CD4-positive, alpha-beta memory T cell (primary cell): ENCODE results near the gene SEH1L. TPM values are rescaled to one million over a fixed set of nuclear protein-coding genes. Genes with fewer than 3 reads are reported as not detected.

Source experiments
- CTCF ChIA-PET: fragments of 350-600 bp; sonication (Branson Sonifier 250); formaldehyde crosslinking; loops from one replicate; lab custom pipeline; 2021; ENCODE audit warnings: inconsistent platforms; ENCODE audit not compliant: partially characterized antibody; lab: Charles Lee
- POLR2A ChIA-PET: fragments of 350-600 bp; sonication (Branson Sonifier 250); formaldehyde crosslinking; loops from one replicate; lab custom pipeline; 2021; ENCODE audit not compliant: partially characterized antibody; lab: Charles Lee
- DNase-seq, 5 donors: peaks; one replicate each; pipeline versions ENCODE4 v3.0.0 to v3.0.0-alpha.2; 2020 to 2022; ENCODE audit warnings: mixed read lengths in 1 of 5
- H3K27ac ChIP-seq: one replicate; pipeline ENCODE4 v1.7.0; 2013; ENCODE audit warnings: low read depth, low read length
- H3K27me3 ChIP-seq: 2 replicates; pipeline ENCODE4 v1.7.0; 2013; ENCODE audit warnings: mild to moderate bottlenecking, low read length, moderate library complexity; ENCODE audit not compliant: insufficient read depth
- H3K36me3 ChIP-seq: 2 replicates; pipeline ENCODE4 v1.7.0; 2013; ENCODE audit warnings: mild to moderate bottlenecking, low read length, moderate library complexity; ENCODE audit not compliant: insufficient read depth
- H3K4me1 ChIP-seq: 2 replicates; pipeline ENCODE4 v1.7.0; 2013; ENCODE audit warnings: mild to moderate bottlenecking, low read length, moderate library complexity; ENCODE audit not compliant: insufficient read depth
- H3K4me3 ChIP-seq, 2 donors: one replicate each; pipeline ENCODE4 v1.7.0; 2013; ENCODE audit warnings: low read length in 2 of 2, mild to moderate bottlenecking in 1 of 2
- H3K9me3 ChIP-seq, 2 donors: one replicate each; pipeline ENCODE4 v1.7.0; 2013; ENCODE audit warnings: low read length in 2 of 2, control low read depth in 1 of 2; ENCODE audit not compliant: control insufficient read depth in 1 of 2
- H3K27ac Mint-ChIP-seq, 7 donors: one replicate each; pipeline ENCODE4 v1.8.0; 2020 to 2021; ENCODE audit warnings: mixed read lengths in 7 of 7, mild to moderate bottlenecking in 6 of 7, inconsistent platforms in 3 of 7, moderate library complexity in 3 of 7
- H3K27me3 Mint-ChIP-seq, 2 donors: one replicate each; pipeline ENCODE4 v1.8.0; 2020 to 2021; ENCODE audit warnings: mixed read lengths in 2 of 2
- H3K36me3 Mint-ChIP-seq, 2 donors: one replicate each; pipeline ENCODE4 v1.8.0; 2020 to 2021; ENCODE audit warnings: mixed read lengths in 2 of 2, inconsistent platforms in 1 of 2, mild to moderate bottlenecking in 1 of 2
- H3K4me1 Mint-ChIP-seq, 4 donors: one replicate each; pipeline ENCODE4 v1.8.0; 2020 to 2021; ENCODE audit warnings: mixed read lengths in 4 of 4, mild to moderate bottlenecking in 1 of 4
- H3K4me3 Mint-ChIP-seq, 8 donors: one replicate each; pipeline ENCODE4 v1.8.0; 2020 to 2021; ENCODE audit warnings: mixed read lengths in 8 of 8, mild to moderate bottlenecking in 7 of 8, moderate library complexity in 6 of 8, inconsistent platforms in 3 of 8
- H3K9me3 Mint-ChIP-seq, 8 donors: one replicate each; pipeline ENCODE4 v1.8.0; 2020 to 2021; ENCODE audit warnings: mixed read lengths in 8 of 8, mild to moderate bottlenecking in 5 of 8, inconsistent platforms in 3 of 8, moderate library complexity in 1 of 8
- intact Hi-C: fragments of 100-400 bp; cut with micrococcal nuclease; formaldehyde crosslinking; loops from one replicate; pipeline ENCODE4 v1.15.1; 2023
- polyA plus RNA-seq, 2 donors: library from polyadenylated mRNA; unstranded; fragments of 300-500 nt; fragmentation: Illumina TruSeq; gene quantifications; one replicate each; pipeline ENCODE4 v1.2.3, GENCODE V29; 2021
- total RNA-seq, 2 experiments: library from RNA; stranded (reverse); gene quantifications; one replicate each; pipeline ENCODE4 v1.2.3, GENCODE V29; 2021

Gene SEH1L
- total and polyA plus RNA-seq, 4 experiments from 2014 or later: 27.6 to 31.3 (median 29.3) TPM

DNA sequence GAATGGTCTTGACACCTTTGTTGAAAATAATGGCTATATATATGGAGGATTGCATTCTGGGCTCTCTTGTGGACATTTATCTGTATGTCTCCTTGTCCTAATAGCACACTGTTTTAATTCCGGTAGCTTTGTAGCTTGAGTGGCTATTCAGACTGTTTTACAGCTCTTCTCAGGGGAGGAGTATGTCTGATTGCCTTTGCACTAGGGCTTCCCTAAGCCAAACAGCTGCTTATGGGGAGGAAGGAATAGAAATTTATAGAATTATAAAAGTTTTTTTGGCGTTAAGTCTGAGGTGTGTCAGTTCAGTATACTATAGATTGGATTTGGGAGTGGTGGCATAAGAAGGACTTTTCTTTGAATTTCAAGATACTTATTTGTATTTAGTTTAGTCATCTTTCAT, 12.6 kb downstream of the SEH1L start:
- POLR2A ChIA-PET: no interaction called here
- H3K27ac Mint-ChIP-seq: no peak overlapping the region
- Histone ChIP-seq H3K36me3 (peaks cover 12% of the 10 kb centered on the region), H3K4me3 (no peak overlapping the region), H3K9me3 (no peaks in the 10 kb centered on the region), H3K27ac (no peak overlapping the region), H3K4me1 (no peaks in the 10 kb centered on the region), H3K27me3 (no peaks in the 10 kb centered on the region)
- CTCF ChIA-PET: interaction anchor here (1.1 kb wide), 1 partner anchor 199 kb away, joined by 3 read pairs; no protein-coding TSS in a partner anchor
- H3K9me3 Mint-ChIP-seq: no peaks in the 10 kb centered on the region
- H3K36me3 Mint-ChIP-seq: peaks cover 40 to 48% of the 10 kb centered on the region in 2 donors
- DNase-seq: no peak
- H3K4me1 Mint-ChIP-seq: peaks cover 0 to 13% (median 9%) of the 10 kb centered on the region in 4 donors
- no peaks in the 10 kb centered on the region for H3K27me3 Mint-ChIP-seq
- H3K4me3 Mint-ChIP-seq: no peak overlapping the region
- intact Hi-C loops: no loop called here

DNA sequence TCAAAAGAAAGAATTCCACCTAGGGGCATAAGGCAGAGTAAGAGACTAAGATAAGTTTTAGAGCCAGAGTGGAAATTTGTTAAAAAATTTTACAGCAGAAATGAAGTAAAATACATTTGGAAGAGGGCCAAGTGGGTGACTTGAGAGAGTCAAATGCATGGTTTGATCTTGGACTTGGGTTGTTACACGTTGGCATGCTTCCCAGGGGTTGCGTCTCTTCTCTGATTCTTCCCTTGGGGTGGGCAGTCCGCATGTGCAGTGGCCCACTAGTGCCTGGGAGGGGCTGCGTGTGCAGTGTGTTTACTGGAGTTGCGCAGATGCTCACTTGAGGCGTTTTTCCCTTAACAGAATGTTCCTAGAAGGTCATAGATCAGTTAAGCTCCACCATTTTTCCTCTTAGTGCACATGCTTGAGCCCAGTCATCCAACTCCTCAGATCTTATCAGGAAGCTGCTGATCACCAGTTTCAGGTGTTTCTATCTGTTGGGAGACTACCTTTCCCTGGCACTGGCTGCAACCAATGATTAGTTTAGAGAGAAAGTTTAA, 13.1 kb downstream of the SEH1L start:
- no peak overlapping the region for H3K4me3 Mint-ChIP-seq
- no peaks in the 10 kb centered on the region for H3K27me3 Mint-ChIP-seq
- H3K4me1 Mint-ChIP-seq: peaks cover 0 to 13% (median 9%) of the 10 kb centered on the region in 4 donors
- DNase-seq: no peak
- ChIA-PET CTCF (interaction anchor here (1.1 kb wide), 1 partner anchor 198 kb away, joined by 3 read pairs; no protein-coding TSS in a partner anchor), POLR2A (no interaction called here)
- Histone ChIP-seq H3K4me1 (no peaks in the 10 kb centered on the region), H3K36me3 (peaks cover 12% of the 10 kb centered on the region), H3K4me3 (no peak overlapping the region), H3K9me3 (no peaks in the 10 kb centered on the region), H3K27me3 (no peaks in the 10 kb centered on the region), H3K27ac (no peak overlapping the region)
- no peaks in the 10 kb centered on the region for H3K9me3 Mint-ChIP-seq
- peaks cover 42 to 50% of the 10 kb centered on the region in 2 donors for H3K36me3 Mint-ChIP-seq
- intact Hi-C loops: no loop called here
- H3K27ac Mint-ChIP-seq: no peak overlapping the region

DNA sequence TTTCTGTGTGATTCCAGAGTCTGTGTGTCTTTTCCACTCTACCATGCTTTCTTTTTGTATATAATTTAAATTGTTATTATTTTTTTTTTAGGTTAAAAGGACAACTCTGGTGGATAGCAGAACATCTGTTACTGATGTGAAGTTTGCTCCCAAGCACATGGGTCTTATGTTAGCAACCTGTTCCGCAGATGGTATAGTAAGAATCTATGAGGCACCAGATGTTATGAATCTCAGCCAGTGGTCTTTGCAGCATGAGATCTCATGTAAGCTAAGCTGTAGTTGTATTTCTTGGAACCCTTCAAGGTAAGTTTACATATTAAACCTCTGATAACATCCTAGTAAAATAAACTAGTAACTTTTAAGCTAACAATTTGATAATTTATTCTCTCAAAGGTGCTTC, 15.3 kb downstream of the SEH1L start:
- H3K9me3 ChIP-seq: no peaks in the 10 kb centered on the region
- H3K36me3 ChIP-seq: peaks cover 12% of the 10 kb centered on the region
- no peak overlapping the region for H3K27ac ChIP-seq
- no peak overlapping the region for H3K4me3 ChIP-seq
- Mint-ChIP-seq H3K4me3 (no peak overlapping the region), H3K36me3 (peaks cover 47 to 57% of the 10 kb centered on the region in 2 donors), H3K9me3 (no peaks in the 10 kb centered on the region), H3K27me3 (no peaks in the 10 kb centered on the region), H3K4me1 (peaks cover 0 to 14% (median 9%) of the 10 kb centered on the region in 4 donors), H3K27ac (no peak overlapping the region)
- ChIA-PET POLR2A (interaction anchor here (1.0 kb wide), 1 partner anchor 15 kb away, joined by 3 read pairs; no protein-coding TSS in a partner anchor), CTCF (interaction anchor here (0.9 to 1.6 kb wide), 2 partner anchors 22 to 29 kb away, joined by 3 to 5 read pairs; no protein-coding TSS in a partner anchor)
- no peaks in the 10 kb centered on the region for H3K27me3 ChIP-seq
- no peaks in the 10 kb centered on the region for H3K4me1 ChIP-seq
- DNase-seq: no peak
- intact Hi-C loops: no loop called here

DNA sequence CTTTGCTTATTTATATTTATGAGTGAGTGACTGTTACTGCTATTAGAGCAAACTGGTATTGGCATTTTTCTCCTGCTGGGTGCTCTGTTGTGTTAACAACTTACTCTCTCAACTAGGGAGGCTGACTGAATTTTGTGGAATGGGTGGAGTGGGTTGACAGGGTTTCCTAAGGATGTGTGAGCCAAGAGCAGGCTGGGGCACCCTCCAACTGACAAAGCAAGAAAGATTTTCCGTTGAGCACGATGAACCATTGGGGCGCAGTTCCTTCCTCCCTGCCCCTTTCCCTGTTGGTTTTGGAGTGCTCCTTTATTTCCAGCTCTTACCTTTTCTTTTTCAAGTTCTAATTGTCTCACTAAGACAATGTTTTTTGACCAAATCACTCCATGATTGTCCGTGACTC, 20.3 kb downstream of the SEH1L start:
- intact Hi-C loops: no loop called here
- H3K27ac ChIP-seq: no peak overlapping the region
- Mint-ChIP-seq H3K4me1 (peaks cover 0 to 17% (median 11%) of the 10 kb centered on the region in 4 donors), H3K27ac (peak overlapping the region in 1 of 7 donors; percentile 37), H3K36me3 (peaks cover 49 to 56% of the 10 kb centered on the region in 2 donors), H3K9me3 (no peaks in the 10 kb centered on the region), H3K4me3 (no peak overlapping the region), H3K27me3 (no peaks in the 10 kb centered on the region)
- no peak for DNase-seq
- ChIA-PET POLR2A (no interaction called here), CTCF (no interaction called here)
- no peaks in the 10 kb centered on the region for H3K9me3 ChIP-seq
- H3K36me3 ChIP-seq: peaks cover 15% of the 10 kb centered on the region
- no peak overlapping the region for H3K4me3 ChIP-seq
- no peaks in the 10 kb centered on the region for H3K4me1 ChIP-seq
- H3K27me3 ChIP-seq: no peaks in the 10 kb centered on the region

DNA sequence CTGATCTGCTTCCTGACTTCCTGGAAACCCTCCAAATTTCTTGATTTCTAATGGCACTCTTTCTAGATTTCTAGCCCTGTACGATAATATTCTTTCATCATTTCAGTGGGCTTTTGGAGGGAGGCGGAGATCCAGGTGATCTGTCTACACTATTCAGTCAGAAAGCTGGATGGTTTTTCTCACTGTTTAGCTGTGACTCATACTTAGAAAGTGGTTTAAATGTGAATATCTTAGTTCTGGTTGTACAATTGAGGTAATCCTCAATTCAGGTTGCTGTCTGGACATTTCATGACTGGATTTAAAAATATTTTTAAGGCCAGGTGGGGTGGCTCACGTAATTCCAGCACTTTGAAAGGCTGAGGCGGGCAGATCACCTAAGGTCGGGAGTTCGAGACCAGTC, 20.8 kb downstream of the SEH1L start:
- DNase-seq: no peak
- ChIA-PET POLR2A (no interaction called here), CTCF (no interaction called here)
- peaks cover 15% of the 10 kb centered on the region for H3K36me3 ChIP-seq
- H3K4me1 Mint-ChIP-seq: peaks cover 0 to 17% (median 9%) of the 10 kb centered on the region in 4 donors
- no peak overlapping the region for H3K4me3 Mint-ChIP-seq
- intact Hi-C loops: no loop called here
- H3K4me1 ChIP-seq: no peaks in the 10 kb centered on the region
- H3K36me3 Mint-ChIP-seq: peaks cover 45 to 52% of the 10 kb centered on the region in 2 donors
- no peaks in the 10 kb centered on the region for H3K27me3 ChIP-seq
- no peak overlapping the region for H3K4me3 ChIP-seq
- no peaks in the 10 kb centered on the region for H3K27me3 Mint-ChIP-seq
- no peak overlapping the region for H3K27ac Mint-ChIP-seq
- no peaks in the 10 kb centered on the region for H3K9me3 ChIP-seq
- H3K27ac ChIP-seq: no peak overlapping the region
- no peaks in the 10 kb centered on the region for H3K9me3 Mint-ChIP-seq

DNA sequence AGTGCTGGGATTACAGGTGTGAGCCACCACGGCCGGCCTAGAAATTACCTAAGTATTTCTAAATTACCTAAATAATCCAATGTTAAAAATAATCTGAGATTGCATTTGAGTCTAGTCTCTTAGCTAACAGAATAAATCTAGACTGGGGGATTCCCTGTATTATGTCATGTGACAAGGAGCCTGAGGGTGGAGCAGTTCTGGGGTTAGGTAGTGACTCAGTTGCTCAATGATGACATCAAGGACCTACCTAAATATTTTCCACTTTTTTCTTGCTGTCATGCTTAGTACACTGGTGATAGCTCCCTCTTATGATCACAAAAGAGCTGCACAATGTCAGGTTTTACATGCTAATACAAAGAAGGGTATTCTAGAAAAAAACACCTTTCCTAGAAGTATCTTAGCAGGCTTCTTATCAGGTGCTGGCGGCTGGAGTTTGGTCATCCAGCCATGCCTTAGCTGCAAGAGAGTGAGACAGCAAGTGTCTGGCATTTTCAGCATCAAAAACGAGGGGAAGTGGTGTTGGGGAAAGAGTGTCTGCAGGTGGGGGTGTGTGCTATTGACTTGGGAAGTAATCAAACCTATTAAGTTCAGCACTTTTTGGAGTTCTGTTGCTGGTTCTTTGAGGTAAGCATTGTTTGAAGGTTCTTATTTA, 25.9 kb downstream of the SEH1L start:
- Mint-ChIP-seq H3K27me3 (no peaks in the 10 kb centered on the region), H3K27ac (peak overlapping the region in 4 of 7 donors; percentile 2 to 65 (median 16)), H3K36me3 (peaks cover 35 to 52% of the 10 kb centered on the region in 2 donors), H3K9me3 (no peaks in the 10 kb centered on the region), H3K4me1 (peaks cover 0 to 14% (median 8%) of the 10 kb centered on the region in 4 donors), H3K4me3 (no peak overlapping the region)
- Histone ChIP-seq H3K36me3 (peaks cover 28% of the 10 kb centered on the region), H3K27me3 (no peaks in the 10 kb centered on the region), H3K27ac (no peak overlapping the region), H3K4me3 (no peak overlapping the region), H3K4me1 (no peaks in the 10 kb centered on the region), H3K9me3 (no peaks in the 10 kb centered on the region)
- intact Hi-C loops: no loop called here
- no peak for DNase-seq
- POLR2A ChIA-PET: no interaction called here
- CTCF ChIA-PET: no interaction called here

DNA sequence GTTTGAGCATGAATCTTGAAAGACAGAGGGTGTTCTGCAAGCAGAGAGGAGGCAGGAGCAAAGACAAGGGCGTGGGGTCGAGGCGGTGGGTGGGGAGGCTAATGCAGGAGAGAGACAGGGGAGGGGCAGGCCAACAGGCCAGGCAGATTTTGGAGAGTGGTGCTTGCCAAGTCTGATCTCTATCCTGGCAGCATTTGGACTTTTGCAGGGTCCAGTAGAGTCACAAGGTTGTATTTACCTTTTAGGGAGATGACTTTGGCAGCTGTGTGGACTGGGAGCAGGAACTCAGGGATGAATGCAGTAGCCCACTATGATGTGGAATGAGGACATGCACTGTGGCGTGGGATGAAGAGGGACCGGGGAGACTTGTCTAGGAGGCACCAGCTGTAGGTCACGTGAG, 27.7 kb downstream of the SEH1L start:
- POLR2A ChIA-PET: no interaction called here

More for the DNA sequence above, 27.7 kb downstream of the SEH1L start:
- no peak for DNase-seq
- peak overlapping the region in 2 of 7 donors; percentile 29 to 84 for H3K27ac Mint-ChIP-seq
- H3K27ac ChIP-seq: no peak overlapping the region
- H3K9me3 ChIP-seq: no peaks in the 10 kb centered on the region
- no peaks in the 10 kb centered on the region for H3K27me3 ChIP-seq
- no peaks in the 10 kb centered on the region for H3K9me3 Mint-ChIP-seq
- no peaks in the 10 kb centered on the region for H3K27me3 Mint-ChIP-seq
- no peak overlapping the region for H3K4me3 ChIP-seq
- CTCF ChIA-PET: interaction anchor here (1.1 kb wide), 1 partner anchor 16 kb away, joined by 3 read pairs; the partner anchor contains the start of gene CEP192
- H3K4me1 Mint-ChIP-seq: peaks cover 0 to 14% (median 5%) of the 10 kb centered on the region in 4 donors
- H3K36me3 ChIP-seq: peaks cover 28% of the 10 kb centered on the region
- H3K36me3 Mint-ChIP-seq: peaks cover 36 to 51% of the 10 kb centered on the region in 2 donors
- intact Hi-C loops: no loop called here
- no peaks in the 10 kb centered on the region for H3K4me1 ChIP-seq
- peak overlapping the region in 1 of 8 donors; percentile 36 for H3K4me3 Mint-ChIP-seq
